ENCODE results near the gene PHAF1. TPM values are rescaled to one million over a fixed set of nuclear protein-coding genes. Genes with fewer than 3 reads are reported as not detected.

Gene PHAF1
- total and polyA plus RNA-seq, 2 of the 13 experiments (the other 11 are each of a cell fraction or from before 2014, with no cell fraction given): 48.3 to 174 TPM

DNA sequence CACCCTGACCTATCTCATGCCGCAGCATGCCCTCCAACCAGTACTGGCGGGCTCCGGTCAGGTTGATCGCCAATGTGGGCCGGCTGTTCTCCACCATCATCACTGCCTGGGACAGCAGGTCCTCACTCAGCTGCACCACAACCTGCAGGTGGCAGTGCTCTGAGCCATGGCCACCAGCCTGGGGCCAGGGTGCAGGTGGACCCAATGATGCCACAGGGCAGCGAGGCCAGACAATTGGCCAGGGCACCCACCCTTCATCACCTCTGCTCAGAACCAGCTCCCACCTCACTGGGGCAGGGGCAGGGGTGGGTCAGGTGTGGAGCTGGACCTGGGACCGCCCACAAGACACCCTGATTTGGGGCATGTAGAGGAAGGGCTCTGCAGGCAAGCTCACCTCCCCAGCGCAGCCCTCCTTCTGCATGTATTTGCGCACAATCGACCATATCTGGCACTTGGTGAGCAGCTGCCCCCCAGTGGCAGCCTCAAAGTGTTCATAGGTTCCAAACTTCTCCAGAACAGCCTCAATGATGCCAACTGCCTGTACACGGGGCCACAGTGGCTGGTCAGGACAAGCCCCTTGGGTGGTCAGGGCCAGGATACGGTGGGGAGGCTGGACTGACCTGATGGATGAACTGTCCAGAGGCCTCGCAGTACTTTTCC is 69.8 kb downstream of the PHAF1 start (continued):
- TF ChIP-seq, protein P1, sequence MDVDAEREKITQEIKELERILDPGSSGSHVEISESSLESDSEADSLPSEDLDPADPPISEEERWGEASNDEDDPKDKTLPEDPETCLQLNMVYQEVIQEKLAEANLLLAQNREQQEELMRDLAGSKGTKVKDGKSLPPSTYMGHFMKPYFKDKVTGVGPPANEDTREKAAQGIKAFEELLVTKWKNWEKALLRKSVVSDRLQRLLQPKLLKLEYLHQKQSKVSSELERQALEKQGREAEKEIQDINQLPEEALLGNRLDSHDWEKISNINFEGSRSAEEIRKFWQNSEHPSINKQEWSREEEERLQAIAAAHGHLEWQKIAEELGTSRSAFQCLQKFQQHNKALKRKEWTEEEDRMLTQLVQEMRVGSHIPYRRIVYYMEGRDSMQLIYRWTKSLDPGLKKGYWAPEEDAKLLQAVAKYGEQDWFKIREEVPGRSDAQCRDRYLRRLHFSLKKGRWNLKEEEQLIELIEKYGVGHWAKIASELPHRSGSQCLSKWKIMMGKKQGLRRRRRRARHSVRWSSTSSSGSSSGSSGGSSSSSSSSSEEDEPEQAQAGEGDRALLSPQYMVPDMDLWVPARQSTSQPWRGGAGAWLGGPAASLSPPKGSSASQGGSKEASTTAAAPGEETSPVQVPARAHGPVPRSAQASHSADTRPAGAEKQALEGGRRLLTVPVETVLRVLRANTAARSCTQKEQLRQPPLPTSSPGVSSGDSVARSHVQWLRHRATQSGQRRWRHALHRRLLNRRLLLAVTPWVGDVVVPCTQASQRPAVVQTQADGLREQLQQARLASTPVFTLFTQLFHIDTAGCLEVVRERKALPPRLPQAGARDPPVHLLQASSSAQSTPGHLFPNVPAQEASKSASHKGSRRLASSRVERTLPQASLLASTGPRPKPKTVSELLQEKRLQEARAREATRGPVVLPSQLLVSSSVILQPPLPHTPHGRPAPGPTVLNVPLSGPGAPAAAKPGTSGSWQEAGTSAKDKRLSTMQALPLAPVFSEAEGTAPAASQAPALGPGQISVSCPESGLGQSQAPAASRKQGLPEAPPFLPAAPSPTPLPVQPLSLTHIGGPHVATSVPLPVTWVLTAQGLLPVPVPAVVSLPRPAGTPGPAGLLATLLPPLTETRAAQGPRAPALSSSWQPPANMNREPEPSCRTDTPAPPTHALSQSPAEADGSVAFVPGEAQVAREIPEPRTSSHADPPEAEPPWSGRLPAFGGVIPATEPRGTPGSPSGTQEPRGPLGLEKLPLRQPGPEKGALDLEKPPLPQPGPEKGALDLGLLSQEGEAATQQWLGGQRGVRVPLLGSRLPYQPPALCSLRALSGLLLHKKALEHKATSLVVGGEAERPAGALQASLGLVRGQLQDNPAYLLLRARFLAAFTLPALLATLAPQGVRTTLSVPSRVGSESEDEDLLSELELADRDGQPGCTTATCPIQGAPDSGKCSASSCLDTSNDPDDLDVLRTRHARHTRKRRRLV (CRISPR knock-in tag; IDR thresholded peaks at IDR 0.05): no peak
- TF ChIP-seq BORCS8-MEF2B (CRISPR knock-in tag; IDR thresholded peaks at IDR 0.05) (no peak), ZFP1 (CRISPR knock-in tag; IDR thresholded peaks at IDR 0.05) (no peak), MTA1 (CRISPR knock-in tag; IDR thresholded peaks at IDR 0.05; ENCODE audit: borderline replicate concordance) (0 out of 2 replicates have a peak, but pooled peaks have one; percentile 23), ZNF136 (CRISPR knock-in tag; IDR thresholded peaks at IDR 0.05; ENCODE audit: low read depth) (no peak), KLF16 (CRISPR knock-in tag; IDR thresholded peaks at IDR 0.05) (no peak), ZNF17 (CRISPR knock-in tag; IDR thresholded peaks at IDR 0.05) (no peak), ZNF292 (CRISPR knock-in tag; IDR thresholded peaks at IDR 0.05; ENCODE audit: borderline replicate concordance, low read depth) (no peak), XBP1 (CRISPR knock-in tag; IDR thresholded peaks at IDR 0.05) (no peak), MEIS1 (CRISPR knock-in tag; IDR thresholded peaks at IDR 0.05; ENCODE audit: borderline replicate concordance) (no peak), ARNTL (CRISPR knock-in tag; IDR thresholded peaks at IDR 0.05) (no peak), ZNF619 (CRISPR knock-in tag; IDR thresholded peaks at IDR 0.05) (no peak), ZNF75D (CRISPR knock-in tag; IDR thresholded peaks at IDR 0.05; ENCODE audit: borderline replicate concordance) (no peak), CAMTA2 (CRISPR knock-in tag; IDR thresholded peaks at IDR 0.05; ENCODE audit: borderline replicate concordance) (0 out of 2 replicates have a peak, but pooled peaks have one; percentile 24), ZNF747 (CRISPR knock-in tag; IDR thresholded peaks at IDR 0.05; ENCODE audit: borderline replicate concordance) (no peak), CC2D1A (CRISPR knock-in tag; IDR thresholded peaks at IDR 0.05) (no peak), MBNL3 (CRISPR knock-in tag; conservative IDR thresholded peaks at IDR 0.05) (no peak), NFIC (IDR thresholded peaks at IDR 0.05; ENCODE audit: low read length) (no peak), ZNF333 (CRISPR knock-in tag; IDR thresholded peaks at IDR 0.05; ENCODE audit: borderline replicate concordance) (no peak), CREM (IDR thresholded peaks at IDR 0.05) (no peak), CREM (CRISPR knock-in tag; IDR thresholded peaks at IDR 0.05) (no peak), ZNF253 (CRISPR knock-in tag; IDR thresholded peaks at IDR 0.05; ENCODE audit: borderline replicate concordance) (no peak)
- TF ChIP-seq, protein P2, sequence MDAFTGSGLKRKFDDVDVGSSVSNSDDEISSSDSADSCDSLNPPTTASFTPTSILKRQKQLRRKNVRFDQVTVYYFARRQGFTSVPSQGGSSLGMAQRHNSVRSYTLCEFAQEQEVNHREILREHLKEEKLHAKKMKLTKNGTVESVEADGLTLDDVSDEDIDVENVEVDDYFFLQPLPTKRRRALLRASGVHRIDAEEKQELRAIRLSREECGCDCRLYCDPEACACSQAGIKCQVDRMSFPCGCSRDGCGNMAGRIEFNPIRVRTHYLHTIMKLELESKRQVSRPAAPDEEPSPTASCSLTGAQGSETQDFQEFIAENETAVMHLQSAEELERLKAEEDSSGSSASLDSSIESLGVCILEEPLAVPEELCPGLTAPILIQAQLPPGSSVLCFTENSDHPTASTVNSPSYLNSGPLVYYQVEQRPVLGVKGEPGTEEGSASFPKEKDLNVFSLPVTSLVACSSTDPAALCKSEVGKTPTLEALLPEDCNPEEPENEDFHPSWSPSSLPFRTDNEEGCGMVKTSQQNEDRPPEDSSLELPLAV (CRISPR knock-in tag; conservative IDR thresholded peaks at IDR 0.05; ENCODE audit: low read depth): no peak

All from HepG2 (cell line).